Gastroesophageal sphincter (tissue), 3 donors: ENCODE results near the gene EXO1.

Experiments
- CTCF ChIP-seq, 4 experiments: fragments of 200-600 bp in 2 of 4; fragments of 450-650 bp in 2 of 4; sonication (generic) in 1 of 4; IDR thresholded peaks; one replicate each; pipeline ENCODE4 v1.5.1; 2017 to 2019; ENCODE audit warnings: antibody characterized with exemption in 4 of 4, mild to moderate bottlenecking in 2 of 4, moderate library complexity in 2 of 4
- EP300 ChIP-seq: sonication (generic); formaldehyde crosslinking; IDR thresholded peaks from one replicate; pipeline ENCODE4 v1.6.1; 2017; ENCODE audit warnings: antibody characterized with exemption, mild to moderate bottlenecking

- TF ChIP-seq CTCF (IDR thresholded peaks at IDR 0.05) (peak in 1 of 4 experiments; percentile 59), EP300 (no peak)
Observed at GRCh38 chr1:241847796-241848685, at the start of gene EXO1.
